ENCODE measurements around the gene OR2F1.
"Not testable (repeated sequence)": the region's sequence is repeated elsewhere in the genome, so short reads cannot be mapped to it uniquely, and the experiment has no call there.

OR2F1 gene

DNA sequence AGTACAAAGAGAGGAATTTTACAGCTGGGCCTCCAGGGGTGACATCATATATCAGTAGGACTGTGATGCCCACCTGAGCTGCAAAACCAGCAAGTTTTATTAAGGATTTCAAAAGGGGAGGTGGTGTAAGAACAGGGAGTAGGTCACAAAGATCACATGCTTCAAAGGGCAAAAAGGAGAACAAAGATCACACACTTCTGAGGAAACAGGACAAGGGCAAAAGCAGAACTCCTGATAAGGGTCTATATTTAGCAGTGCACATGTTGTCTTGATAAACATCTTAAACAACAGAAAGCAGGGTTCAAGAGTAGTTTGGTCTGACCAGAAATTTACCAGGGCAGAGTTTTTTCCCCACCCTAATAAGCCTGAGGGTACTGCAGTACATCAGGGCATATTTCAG is 55.4 kb downstream of the OR2F1 start:
- ATAC-seq, result not testable (repeated sequence)

DNA sequence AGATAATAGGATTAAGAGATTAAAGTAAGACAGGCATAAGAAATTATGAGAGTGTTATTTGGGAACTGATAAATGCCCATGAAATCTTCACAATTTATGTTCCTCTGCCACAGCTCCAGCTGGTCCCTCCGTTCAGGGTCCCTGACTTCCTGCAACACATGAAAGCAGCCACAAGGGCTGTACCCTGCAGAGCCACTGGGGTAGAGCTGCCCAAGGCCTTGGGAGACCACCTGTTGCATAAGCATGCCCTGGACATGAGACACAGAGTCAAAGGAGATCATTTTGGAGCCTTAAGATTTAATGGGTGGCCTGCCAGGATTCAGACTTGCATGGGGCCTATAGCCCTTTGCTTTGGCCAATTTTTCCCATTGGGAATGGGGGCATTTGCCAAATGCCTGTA is 56.2 kb downstream of the OR2F1 start:
- ATAC-seq, result not testable (repeated sequence)

DNA sequence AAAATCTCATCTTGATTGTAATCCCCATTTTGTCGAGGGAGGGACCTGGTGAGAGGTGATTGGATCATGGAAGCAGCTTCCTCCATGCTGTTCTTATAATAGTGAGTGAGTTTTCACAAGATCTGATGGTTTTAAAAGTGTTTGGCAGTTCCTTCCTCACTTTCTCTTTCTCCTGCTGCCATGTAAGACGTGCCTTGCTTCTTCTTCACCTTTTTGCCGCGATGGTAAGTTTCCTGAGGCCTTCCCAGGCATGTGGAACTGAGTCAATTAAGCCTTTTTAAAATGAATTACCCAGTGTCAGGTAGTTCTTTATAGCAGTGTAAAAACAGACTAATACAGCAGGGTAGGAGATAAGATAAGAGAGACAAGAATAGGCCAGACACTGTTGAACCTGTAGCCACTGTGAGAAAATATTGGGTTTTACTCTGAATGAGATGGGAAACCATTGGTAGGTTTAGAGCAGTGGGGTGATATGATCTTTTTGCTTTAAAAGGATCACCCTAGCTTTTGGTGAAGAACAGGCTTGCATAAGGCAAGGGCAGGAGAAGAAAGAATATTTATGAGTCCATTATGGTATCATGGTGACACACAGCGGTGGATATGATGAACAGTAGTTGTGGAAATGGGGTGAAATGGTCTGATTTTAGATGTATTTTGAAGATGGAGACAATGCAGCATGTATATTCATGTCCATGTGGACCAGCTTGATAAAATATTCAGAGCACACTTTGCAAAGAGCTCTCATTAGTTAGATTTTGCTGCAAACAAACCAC is 57.0 kb downstream of the OR2F1 start:
- ATAC-seq, result no peak
